GM12878 (cell line): Measurements from ENCODE around the gene FLVCR2. TPM values are rescaled to one million over a fixed set of nuclear protein-coding genes. Genes with fewer than 3 reads are reported as not detected.

Source experiments
- ATAC-seq: fragments of 200-7000 bp; cut with Tn5 transposase; 3 replicates; pipeline ENCODE4 v1.9.1; 2020; ENCODE audit warnings: mild to moderate bottlenecking, moderate library complexity
- BruUV-seq: library from RNA; stranded (reverse); fragments of 400-500 nt; replicated peaks from 2 replicates; lab custom pipeline; 2021; lab: Mats Ljungman, UMichigan
- CTCF ChIA-PET: fragments of 300-600 bp; sonication (Branson Sonifier 250); formaldehyde crosslinking; extraction: SDS; loops from one replicate; lab custom pipeline; 2021; ENCODE audit warnings: inconsistent platforms; lab: Yijun Ruan, JAX
- POLR2A ChIA-PET: fragments of 350-600 bp; formaldehyde crosslinking; extraction: SDS; loops from one replicate; lab custom pipeline; 2021; ENCODE audit warnings: inconsistent platforms; lab: Charles Lee
- RAD21 ChIA-PET: fragments of 300-600 bp; sonication (Branson Sonifier 250); formaldehyde crosslinking; loops from one replicate; lab custom pipeline; 2023; ENCODE audit warnings: antibody characterized with exemption; ENCODE audit not compliant: unreplicated experiment; lab: Charles Lee
- SMC1A ChIA-PET: fragments of 300-600 bp; sonication (Branson Sonifier 250); formaldehyde crosslinking; loops from one replicate; lab custom pipeline; 2023; ENCODE audit not compliant: unreplicated experiment, uncharacterized antibody; lab: Charles Lee
- DNase-seq: peaks from one replicate; pipeline ENCODE4 v3.0.0-alpha.2; 2011; ENCODE audit warnings: low read depth, low spot score
- FAIRE-seq: peaks from 3 replicates; lab custom pipeline; 2011; peaks lifted over from hg19 to GRCh38; lab: Jason Lieb, UNC
- H2AFZ ChIP-seq: 2 replicates; pipeline ENCODE4 v1.6.0; 2011; ENCODE audit warnings: low read depth, low read length, control low read depth; ENCODE audit not compliant: control insufficient read depth
- H3K27ac ChIP-seq: 2 replicates; pipeline ENCODE4 v1.5.1; 2011; ENCODE audit warnings: control low read depth; ENCODE audit not compliant: control insufficient read depth, insufficient read depth
- H3K27me3 ChIP-seq, 2 experiments: replicated peaks in 1 of 2; 2 replicates each; pipeline versions ENCODE4 v1.6.0 to v1.6.1; 2011; ENCODE audit warnings: low read length in 1 of 2; ENCODE audit not compliant: control insufficient read depth in 2 of 2, insufficient read depth in 2 of 2
- H3K36me3 ChIP-seq, 2 experiments: 2 replicates each; pipeline ENCODE4 v1.5.1; 2011; ENCODE audit warnings: low read length in 1 of 2; ENCODE audit not compliant: control insufficient read depth in 2 of 2, insufficient read depth in 2 of 2
- H3K4me1 ChIP-seq: 2 replicates; pipeline ENCODE4 v1.6.1; 2011; ENCODE audit warnings: mild to moderate bottlenecking, low read length, moderate library complexity, mixed read lengths; ENCODE audit not compliant: control insufficient read depth, insufficient read depth
- H3K4me2 ChIP-seq: 2 replicates; pipeline ENCODE4 v1.6.0; 2011; ENCODE audit warnings: control low read depth; ENCODE audit not compliant: control insufficient read depth, insufficient read depth
- H3K4me3 ChIP-seq: fragments of 200-600 bp; sonication (generic); 2 replicates; pipeline ENCODE4 v1.5.1; 2016
- H3K79me2 ChIP-seq: 2 replicates; pipeline ENCODE4 v1.6.0; 2011; ENCODE audit warnings: low read length; ENCODE audit not compliant: control insufficient read depth, insufficient read depth
- H3K9ac ChIP-seq: 2 replicates; pipeline ENCODE4 v1.8.0; 2011; ENCODE audit warnings: low read length, control low read depth, mixed read lengths; ENCODE audit not compliant: control insufficient read depth, insufficient read depth
- H3K9me3 ChIP-seq: replicated peaks from 3 replicates; pipeline ENCODE4 v1.5.1; 2011; ENCODE audit warnings: mild to moderate bottlenecking, low read length; ENCODE audit not compliant: control insufficient read depth, insufficient read depth
- H4K20me1 ChIP-seq: 2 replicates; pipeline ENCODE4 v1.6.0; 2011; ENCODE audit not compliant: control insufficient read depth, insufficient read depth
- HDAC6 ChIP-seq: fragments of 200-600 bp; sonication (generic); IDR thresholded peaks from one replicate; pipeline ENCODE4 v1.8.0; 2017; ENCODE audit warnings: antibody characterized with exemption; ENCODE audit not compliant: unreplicated experiment
- IKZF1 ChIP-seq: fragments of 450-650 bp; conservative IDR thresholded peaks from 2 replicates; pipeline ENCODE4 v1.6.1; 2017; ENCODE audit warnings: antibody characterized with exemption, mild to moderate bottlenecking
- KLF5 ChIP-seq: fragments of 450-650 bp; IDR thresholded peaks from 2 replicates; pipeline ENCODE4 v1.6.1; 2014; ENCODE audit warnings: mild to moderate bottlenecking; ENCODE audit not compliant: partially characterized antibody
- MTA3 ChIP-seq: IDR thresholded peaks from 2 replicates; pipeline ENCODE4 v1.6.1; 2012; ENCODE audit warnings: low read length, inconsistent platforms, borderline replicate concordance
- NBN ChIP-seq: fragments of 450-650 bp; IDR thresholded peaks from 2 replicates; pipeline ENCODE4 v1.6.1; 2016
- NFYB ChIP-seq: IDR thresholded peaks from 2 replicates; pipeline ENCODE4 v1.6.1; 2011; ENCODE audit warnings: low read depth, mild to moderate bottlenecking, low read length, improper control_type of control experiment, moderate library complexity; ENCODE audit not compliant: insufficient read depth
- TARDBP ChIP-seq: IDR thresholded peaks from 2 replicates; pipeline ENCODE4 v1.6.1; 2016; ENCODE audit warnings: borderline replicate concordance
- WGBS: methylation state at CpG from one replicate; pipeline ENCODE4 v1.1.6; 2016; ENCODE audit warnings: low lambda C conversion rate; ENCODE audit not compliant: insufficient replicate concordance, insufficient coverage; ENCODE audit errors: missing lambda C conversion rate; 5-methylcytosine and 5-hydroxymethylcytosine counted together
- in situ Hi-C: fragments of 300-500 bp; cut with MboI; formaldehyde crosslinking; loops from 9 replicates; pipeline ENCODE4 v1.14.3; 2018; ENCODE audit warnings: mixed read lengths
- intact Hi-C: fragments of 100-400 bp; cut with micrococcal nuclease; formaldehyde crosslinking; loops from one replicate; pipeline ENCODE4 v1.14.2; 2022; ENCODE audit not compliant: unreplicated experiment
- polyA plus RNA-seq, 11 experiments: library from polyadenylated mRNA; depleted of rRNA in 4 of 11; unstranded in 6 of 11; stranded (reverse) in 5 of 11; fragments of >200 nt; fragmentation: Nextera tagmentation in 4 of 11; fragmentation: Illumina TruSeq in 1 of 11; extraction: Ambion mirVana in 4 of 11; extraction: Trizol in 1 of 11; gene quantifications; 1 replicate in 1 of 11; 2 replicates in 10 of 11; pipeline versions ENCODE4 v1.2.1 to v1.2.3, GENCODE V29; 2011 to 2016; ENCODE audit warnings: inconsistent platforms in 2 of 11, missing spikeins in 2 of 11, low read depth in 1 of 11
- total RNA-seq, 4 experiments: library from RNA; depleted of rRNA in 3 of 4; stranded (reverse); fragments of >200 nt in 3 of 4; fragmentation: Illumina TruSeq in 1 of 4; extraction: Trizol in 1 of 4; gene quantifications; 2 replicates each; pipeline versions ENCODE4 v1.2.1 to v1.2.3, GENCODE V29; 2013 to 2021

The FLVCR2 gene
- total and polyA plus RNA-seq, 10 of the 15 experiments (the other 5 are each of a cell fraction or from before 2014, with no cell fraction given), result 0.24 to 3.7 (median 1.6) TPM

DNA sequence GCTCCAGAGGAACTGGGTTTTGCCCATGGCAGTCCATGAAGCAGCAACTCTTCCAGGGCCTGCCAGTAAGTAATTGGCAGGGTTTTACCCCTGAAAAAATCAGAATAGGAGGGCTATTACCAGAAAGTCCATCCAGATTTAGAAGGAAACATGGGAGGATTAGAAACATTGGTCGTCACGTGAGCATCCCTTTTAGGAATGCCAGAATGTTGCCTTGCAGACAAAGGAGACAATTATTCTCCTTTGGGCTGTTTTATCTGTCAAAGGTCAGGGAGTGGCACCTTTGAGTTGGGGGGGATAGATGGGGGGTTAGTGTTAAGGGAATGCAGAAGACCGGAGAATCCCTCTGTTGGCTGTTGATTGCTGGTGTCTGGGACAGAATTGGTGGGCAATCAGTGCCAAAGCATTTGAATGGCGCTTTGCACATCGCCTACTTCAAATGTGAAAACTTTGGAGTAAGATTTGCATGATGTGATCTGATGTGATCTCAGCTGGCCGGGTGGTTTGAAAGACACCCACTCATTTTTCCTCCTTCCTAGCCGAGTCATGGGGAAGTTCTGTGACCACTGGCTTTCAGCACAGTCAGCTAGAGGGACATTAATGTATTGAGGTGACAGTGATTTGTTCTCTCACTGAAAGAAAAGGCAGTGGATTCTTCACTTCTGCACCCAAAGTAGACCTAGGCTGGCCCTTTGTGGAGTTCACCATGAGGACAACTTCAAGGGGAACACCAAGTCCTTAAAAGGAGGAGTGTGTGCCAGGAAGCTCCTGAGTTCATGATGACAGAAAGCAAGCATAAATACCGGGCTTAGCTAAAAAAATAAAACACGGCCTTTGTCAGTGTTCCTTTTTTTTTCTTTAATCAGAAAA, 31.4 kb downstream of the FLVCR2 start:
- TF ChIP-seq TARDBP (no peak), IKZF1 (0 out of 2 replicates have a peak, but pooled peaks have one; percentile 27)
- TF ChIP-seq, all 136 proteins: peak for 1
- Histone ChIP-seq H3K9me3 (peaks cover 15% of the 10 kb centered on the region), H3K4me2 (no peak overlapping the region), H3K4me3 (no peak overlapping the region), H3K9ac (no peak overlapping the region), H4K20me1 (no peaks in the 10 kb centered on the region), H3K4me1 (no peaks in the 10 kb centered on the region), H3K27me3 (no peaks in the 10 kb centered on the region), H3K79me2 (no peaks in the 10 kb centered on the region), H3K36me3 (no peaks in the 10 kb centered on the region), H3K27ac (no peak overlapping the region), H2AFZ (no peak overlapping the region)
- ChIA-PET RAD21 (no interaction called here), CTCF (interaction anchor here (0.7 to 2.4 kb wide), 5 partner anchors 13 to 304 kb away, joined by 3 to 9 read pairs (median 6); no protein-coding TSS in a partner anchor), POLR2A (interaction anchor here (1.2 kb wide), 1 partner anchor 14 kb away, joined by 3 read pairs; no protein-coding TSS in a partner anchor), SMC1A (interaction anchor here (0.6 to 1.3 kb wide), 5 partner anchors 7 to 85 kb away, joined by 3 read pairs; no protein-coding TSS in a partner anchor)
- DNase-seq (no peak), FAIRE-seq (no peak), ATAC-seq (no peak)
- in situ Hi-C loops (no loop called here), intact Hi-C loops (no loop called here)
- BruUV-seq, result no TSS peak
- WGBS, result 65% methylated on average over 9 of the region's 9 CpGs

DNA sequence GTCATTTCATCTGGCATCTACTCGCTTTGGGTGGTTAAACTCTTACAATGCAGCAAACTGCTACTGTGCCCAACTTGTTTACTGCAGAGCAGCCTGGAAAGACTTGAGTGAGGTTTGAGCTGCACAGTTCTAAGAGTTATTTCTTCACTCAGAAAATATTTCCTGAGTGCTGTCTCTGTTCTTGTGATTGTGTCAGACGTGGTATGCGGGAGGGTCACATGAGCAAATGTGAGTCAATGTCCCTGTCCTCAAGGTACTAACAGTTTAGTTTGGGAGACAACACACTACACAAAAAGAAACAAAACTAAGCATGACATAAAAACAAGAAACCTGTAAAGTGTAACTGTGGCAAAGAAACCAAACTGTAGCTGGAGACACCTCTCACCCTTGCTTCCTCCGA, 32.4 kb downstream of the FLVCR2 start:
- no peak overlapping the region for H3K4me2 ChIP-seq
- in situ Hi-C loops (no loop called here), intact Hi-C loops (no loop called here)
- POLR2A ChIA-PET, result no interaction called here
- H3K9ac ChIP-seq, result no peak overlapping the region
- SMC1A ChIA-PET, result interaction anchor here (0.6 to 2.1 kb wide), 4 partner anchors 8 to 86 kb away, joined by 3 to 6 read pairs (median 3); no protein-coding TSS in a partner anchor
- H3K36me3 ChIP-seq, result no peaks in the 10 kb centered on the region
- BruUV-seq, result no TSS peak
- H3K4me3 ChIP-seq, result no peak overlapping the region
- no peaks in the 10 kb centered on the region for H3K27me3 ChIP-seq
- peaks cover 15% of the 10 kb centered on the region for H3K9me3 ChIP-seq
- no peak for TF ChIP-seq KLF5
- TF ChIP-seq NBN, result no peak
- no peak for TF ChIP-seq TARDBP
- TF ChIP-seq NFYB, result no peak
- no peak for TF ChIP-seq HDAC6
- TF ChIP-seq MTA3, result no peak
- TF ChIP-seq, all 136 proteins: peak for 0
- ATAC-seq (no peak), DNase-seq (no peak), FAIRE-seq (no peak)
- CTCF ChIA-PET, result interaction anchor here (1.4 to 2.4 kb wide), 3 partner anchors 12 to 44 kb away, joined by 6 to 9 read pairs (median 7); no protein-coding TSS in a partner anchor
- RAD21 ChIA-PET, result no interaction called here
- Histone ChIP-seq H3K4me1 (no peaks in the 10 kb centered on the region), H3K79me2 (no peaks in the 10 kb centered on the region), H4K20me1 (no peaks in the 10 kb centered on the region), H3K27ac (no peak overlapping the region), H2AFZ (no peak overlapping the region)
- WGBS, result 82% methylated on average over 4 of the region's 4 CpGs
